GM23338 (cell line): ENCODE data around the gene GGA1. TPM values are rescaled to one million over a fixed set of nuclear protein-coding genes. Genes with fewer than 3 reads are reported as not detected.

Experiments
- ATAC-seq: fragments of 200-7000 bp; cut with Tn5 transposase; 3 replicates; pipeline ENCODE4 v1.9.1; 2020
- DNase-seq: peaks from one replicate; pipeline ENCODE4 v3.0.0-alpha.2; 2015; ENCODE audit warnings: low spot score
- H2AFZ ChIP-seq: fragments of 200-600 bp; sonication (generic); 2 replicates; pipeline ENCODE4 v1.8.0; 2016; ENCODE audit warnings: antibody characterized with exemption, mild to moderate bottlenecking, moderate library complexity
- H3F3A ChIP-seq: fragments of 200-600 bp; sonication (generic); replicated peaks from 2 replicates; pipeline ENCODE4 v1.8.0; 2017; ENCODE audit warnings: antibody characterized with exemption, mixed run types, low read depth
- H3K27ac ChIP-seq: fragments of 200-600 bp; sonication (generic); 2 replicates; pipeline ENCODE4 v1.6.1; 2016; ENCODE audit warnings: low read depth
- H3K27me3 ChIP-seq: fragments of 200-600 bp; sonication (generic); 2 replicates; pipeline ENCODE4 v1.8.0; 2016; ENCODE audit warnings: mild to moderate bottlenecking, mixed run types, moderate library complexity; ENCODE audit not compliant: insufficient read depth
- H3K36me3 ChIP-seq: fragments of 200-600 bp; sonication (generic); 2 replicates; pipeline ENCODE4 v1.8.0; 2016; ENCODE audit warnings: mild to moderate bottlenecking; ENCODE audit not compliant: insufficient read depth
- H3K4me1 ChIP-seq: fragments of 200-600 bp; sonication (generic); 2 replicates; pipeline ENCODE4 v1.8.0; 2016; ENCODE audit warnings: mild to moderate bottlenecking, moderate library complexity; ENCODE audit not compliant: insufficient read depth
- H3K4me2 ChIP-seq: fragments of 200-600 bp; sonication (generic); 2 replicates; pipeline ENCODE4 v1.7.1; 2017; ENCODE audit warnings: mixed run types
- H3K4me3 ChIP-seq: fragments of 200-600 bp; sonication (generic); 2 replicates; pipeline ENCODE4 v1.6.1; 2016; ENCODE audit warnings: mixed run types
- H3K79me2 ChIP-seq: fragments of 200-600 bp; sonication (generic); replicated peaks from 2 replicates; pipeline ENCODE4 v1.8.0; 2017; ENCODE audit warnings: mild to moderate bottlenecking; ENCODE audit not compliant: insufficient read depth
- H3K9me2 ChIP-seq: fragments of 200-600 bp; sonication (generic); 2 replicates; pipeline ENCODE4 v1.8.0; 2017; ENCODE audit not compliant: insufficient read depth
- H4K20me1 ChIP-seq: fragments of 200-600 bp; sonication (generic); replicated peaks from 2 replicates; pipeline ENCODE4 v1.8.0; 2017; ENCODE audit warnings: mild to moderate bottlenecking; ENCODE audit not compliant: insufficient read depth
- H3K27ac Mint-ChIP-seq: 2 replicates; pipeline ENCODE4 v1.8.0; 2020; ENCODE audit warnings: inconsistent platforms, mild to moderate bottlenecking, moderate library complexity, mixed read lengths
- H3K27me3 Mint-ChIP-seq: 3 replicates; pipeline ENCODE4 v1.8.0; 2022; ENCODE audit warnings: low read depth, mild to moderate bottlenecking, moderate library complexity, mixed read lengths, inconsistent platforms; ENCODE audit not compliant: insufficient read depth, poor library complexity
- H3K36me3 Mint-ChIP-seq: 3 replicates; pipeline ENCODE4 v1.8.0; 2021; ENCODE audit warnings: low read depth, mild to moderate bottlenecking, inconsistent platforms, moderate library complexity, mixed read lengths
- H3K4me1 Mint-ChIP-seq: 3 replicates; pipeline ENCODE4 v1.8.0; 2020; ENCODE audit warnings: mild to moderate bottlenecking, inconsistent platforms, mixed read lengths
- H3K4me3 Mint-ChIP-seq: 3 replicates; pipeline ENCODE4 v1.8.0; 2021; ENCODE audit warnings: moderate library complexity, mild to moderate bottlenecking, inconsistent platforms, mixed read lengths
- H3K9me3 Mint-ChIP-seq: 3 replicates; pipeline ENCODE4 v1.8.0; 2020; ENCODE audit warnings: moderate library complexity, mild to moderate bottlenecking, inconsistent platforms, mixed read lengths
- CREB1 ChIP-seq: fragments of 250-450 bp; sonication (Bioruptor Pico); IDR thresholded peaks from 2 replicates; pipeline ENCODE4 v1.5.0; 2020; ENCODE audit warnings: low read depth, mild to moderate bottlenecking, moderate library complexity
- CTCF ChIP-seq, 2 experiments: fragments of 200-600 bp in 1 of 2; sonication (generic) in 1 of 2; conservative IDR thresholded peaks; 2 replicates each; pipeline versions ENCODE4 v1.5.1 to v1.6.1; 2016 to 2017; ENCODE audit warnings: antibody characterized with exemption in 2 of 2, low read depth in 2 of 2, mild to moderate bottlenecking in 2 of 2, moderate library complexity in 1 of 2
- ETS1 ChIP-seq: IDR thresholded peaks from 2 replicates; pipeline ENCODE4 v1.6.1; 2016; ENCODE audit warnings: antibody characterized with exemption
- EZH2 ChIP-seq: fragments of 200-600 bp; sonication (generic); IDR thresholded peaks from one replicate; pipeline ENCODE4 v1.8.0; 2017; ENCODE audit warnings: antibody characterized with exemption, mild to moderate bottlenecking, low read depth; ENCODE audit not compliant: unreplicated experiment
- JUNB ChIP-seq: IDR thresholded peaks from one replicate; pipeline ENCODE4 v1.6.1; 2016; ENCODE audit warnings: antibody characterized with exemption; ENCODE audit not compliant: unreplicated experiment
- NANOG ChIP-seq: IDR thresholded peaks from 2 replicates; pipeline ENCODE4 v1.6.1; 2016; ENCODE audit warnings: antibody characterized with exemption, borderline replicate concordance
- REST ChIP-seq: IDR thresholded peaks from one replicate; pipeline ENCODE4 v1.6.1; 2018; ENCODE audit warnings: antibody characterized with exemption; ENCODE audit not compliant: unreplicated experiment
- STAT1 ChIP-seq: IDR thresholded peaks from one replicate; pipeline ENCODE4 v1.6.1; 2016; ENCODE audit warnings: antibody characterized with exemption; ENCODE audit not compliant: unreplicated experiment
- ZNF114 ChIP-seq: fragments of 250-450 bp; sonication (Bioruptor Pico); IDR thresholded peaks from 2 replicates; pipeline ENCODE4 v1.5.0; 2020; ENCODE audit warnings: mild to moderate bottlenecking, moderate library complexity
- ZNF331 ChIP-seq: fragments of 250-450 bp; sonication (Bioruptor Pico); IDR thresholded peaks from 2 replicates; pipeline ENCODE4 v1.5.0; 2020; ENCODE audit warnings: low read depth, mild to moderate bottlenecking, moderate library complexity
- ZNF462 ChIP-seq: fragments of 250-450 bp; sonication (Bioruptor Pico); IDR thresholded peaks from 2 replicates; pipeline ENCODE4 v1.5.0; 2020; ENCODE audit warnings: mild to moderate bottlenecking, moderate library complexity
- polyA plus RNA-seq: library from polyadenylated mRNA; unstranded; fragments of >200 nt; fragmentation: Nextera tagmentation; extraction: Ambion mirVana; gene quantifications from 2 replicates; pipeline ENCODE4 v1.2.1, GENCODE V29; 2016
- total RNA-seq: library from RNA; depleted of rRNA; stranded (reverse); fragments of >200 nt; shearing (Covaris generic); gene quantifications from 2 replicates; pipeline ENCODE4 v1.2.3, GENCODE V29; 2014

GGA1 gene
- total and polyA plus RNA-seq, 2 experiments from 2014 or later, result 36.9 to 57.1 TPM

- no peak for TF ChIP-seq ETS1
- no peak for TF ChIP-seq JUNB
- TF ChIP-seq NANOG, result no peak
Observed at GRCh38 chr22:37565830-37566229, 42.8 kb upstream of the GGA1 start (continued).

GRCh38 chr22:37566329-37566837, 42.3 kb upstream of the GGA1 start:
- no peak overlapping the region for H3K4me2 ChIP-seq
- H3K27me3 ChIP-seq, result peaks cover 7% of the 10 kb centered on the region
- H3K36me3 ChIP-seq, result no peaks in the 10 kb centered on the region
- H2AFZ ChIP-seq, result no peak overlapping the region
- no peaks in the 10 kb centered on the region; the same call in 2 of the 3 replicates for H3K9me3 Mint-ChIP-seq
- H3K4me3 ChIP-seq, result no peak overlapping the region
- peaks cover 23% of the 10 kb centered on the region for H3K27me3 Mint-ChIP-seq
- H3K27ac Mint-ChIP-seq, result no peak overlapping the region
- peaks cover 12% of the 10 kb centered on the region; the same call in 1 of the 2 replicates for H3F3A ChIP-seq
- H3K4me1 ChIP-seq, result peaks cover 34% of the 10 kb centered on the region
- peaks cover 14% of the 10 kb centered on the region for H3K36me3 Mint-ChIP-seq
- H3K27ac ChIP-seq, result no peak overlapping the region
- ATAC-seq, result no peak
- DNase-seq, result no peak
- peaks cover 17% of the 10 kb centered on the region for H3K79me2 ChIP-seq
- no peaks in the 10 kb centered on the region for H3K9me2 ChIP-seq
- H4K20me1 ChIP-seq, result no peaks in the 10 kb centered on the region
- no peak overlapping the region for H3K4me3 Mint-ChIP-seq
- peaks cover 56% of the 10 kb centered on the region for H3K4me1 Mint-ChIP-seq
- TF ChIP-seq ZNF462 (CRISPR knock-in tag), result no peak
- TF ChIP-seq STAT1, result no peak
- TF ChIP-seq ETS1, result no peak
- no peak for TF ChIP-seq ZNF331 (CRISPR knock-in tag)
- no peak for TF ChIP-seq JUNB
- no peak for TF ChIP-seq REST
- TF ChIP-seq ZNF114 (CRISPR knock-in tag), result no peak
- TF ChIP-seq CREB1 (CRISPR knock-in tag), result no peak
- no peak for TF ChIP-seq EZH2
- TF ChIP-seq CTCF (conservative IDR thresholded peaks at IDR 0.05; ENCODE audit: low read depth in 2 of 2), result no peak
